K562 (cell line): ENCODE results near the gene KCNH2. TPM values are rescaled to one million over a fixed set of nuclear protein-coding genes. Genes with fewer than 3 reads are reported as not detected.

ENCODE experiments used
- ADNP ChIP-seq: fragments of 200-800 bp; sonication (Bioruptor generic); IDR thresholded peaks from 2 replicates; pipeline ENCODE4 v1.6.1; 2016; ENCODE audit warnings: missing genetic modification characterization, missing compliant biosample characterization
- CAMTA2 ChIP-seq: fragments of 250-450 bp; sonication (Bioruptor Pico); conservative IDR thresholded peaks from 2 replicates; pipeline ENCODE4 v1.5.1; 2022
- CREB1 ChIP-seq, 2 experiments: sonication (generic) in 1 of 2; formaldehyde crosslinking in 1 of 2; IDR thresholded peaks; 2 replicates each; pipeline versions ENCODE4 v1.6.1 to v1.8.0; 2012 to 2022; ENCODE audit warnings: inconsistent platforms in 1 of 2, mild to moderate bottlenecking in 1 of 2, missing genetic modification reagents in 1 of 2, moderate library complexity in 1 of 2
- CXXC5 ChIP-seq: fragments of 250-450 bp; sonication (Bioruptor Pico); IDR thresholded peaks from 2 replicates; pipeline ENCODE4 v1.8.0; 2022; ENCODE audit warnings: inconsistent platforms, mild to moderate bottlenecking, moderate library complexity
- HNRNPK ChIP-seq: fragments of 200-400 bp; formaldehyde crosslinking; IDR thresholded peaks from one replicate; pipeline ENCODE4 v1.6.1; 2018; ENCODE audit warnings: mild to moderate bottlenecking, low read depth, low read length; ENCODE audit not compliant: poor library complexity, severe bottlenecking
- IFI16 ChIP-seq: fragments of 250-450 bp; sonication (Bioruptor Pico); IDR thresholded peaks from 2 replicates; pipeline ENCODE4 v2.1.2; 2022; ENCODE audit warnings: mild to moderate bottlenecking, inconsistent platforms
- MAFK ChIP-seq: IDR thresholded peaks from 2 replicates; pipeline ENCODE4 v1.6.1; 2011; ENCODE audit warnings: low read length, improper control_type of control experiment
- MXI1 ChIP-seq: IDR thresholded peaks from 2 replicates; pipeline ENCODE4 v1.6.1; 2011; ENCODE audit warnings: low read depth, mild to moderate bottlenecking, improper control_type of control experiment, low read length
- NR2C2 ChIP-seq, 2 experiments: fragments of 200-800 bp in 1 of 2; sonication (Bioruptor generic) in 1 of 2; sonication (generic) in 1 of 2; formaldehyde crosslinking in 1 of 2; IDR thresholded peaks; 2 replicates each; pipeline versions ENCODE4 v1.6.1 to v1.8.0; 2016 to 2022; ENCODE audit warnings: mild to moderate bottlenecking in 1 of 2, missing compliant biosample characterization in 1 of 2, missing genetic modification characterization in 1 of 2, missing genetic modification reagents in 1 of 2
- PHB ChIP-seq: fragments of 250-450 bp; sonication (Bioruptor Pico); IDR thresholded peaks from 2 replicates; pipeline ENCODE4 v1.5.0; 2021
- RB1 ChIP-seq: fragments of 450-650 bp; IDR thresholded peaks from 2 replicates; pipeline ENCODE4 v1.6.1; 2017; ENCODE audit warnings: low read depth, mild to moderate bottlenecking
- TRIM25 ChIP-seq: fragments of 450-650 bp; IDR thresholded peaks from 2 replicates; pipeline ENCODE4 v1.7.0; 2016; ENCODE audit warnings: borderline replicate concordance
- ZHX1 ChIP-seq: fragments of 150-350 bp; conservative IDR thresholded peaks from 2 replicates; pipeline ENCODE4 v1.6.1; 2014; ENCODE audit warnings: low read length
- ZNF3 ChIP-seq: fragments of 250-450 bp; sonication (Bioruptor Pico); IDR thresholded peaks from 2 replicates; pipeline ENCODE4 v1.5.0; 2021; ENCODE audit warnings: mild to moderate bottlenecking, moderate library complexity
- ZNF354B ChIP-seq: fragments of 250-450 bp; sonication (Bioruptor Pico); IDR thresholded peaks from 2 replicates; pipeline ENCODE4 v1.4.0; 2020
- ZNF830 ChIP-seq: fragments of 250-450 bp; sonication (Bioruptor Pico); IDR thresholded peaks from 2 replicates; pipeline ENCODE4 v1.5.0; 2021; ENCODE audit warnings: mild to moderate bottlenecking
- polyA plus RNA-seq, 8 experiments: library from polyadenylated mRNA; depleted of rRNA in 4 of 8; stranded (reverse) in 5 of 8; unstranded in 3 of 8; fragments of >200 nt; fragmentation: Nextera tagmentation in 2 of 8; fragmentation: Illumina TruSeq in 1 of 8; extraction: Ambion mirVana in 2 of 8; extraction: Trizol in 1 of 8; gene quantifications; 2 replicates each; pipeline versions ENCODE4 v1.2.1 to v1.2.3, GENCODE V29; 2011 to 2014; ENCODE audit warnings: inconsistent platforms in 1 of 8, missing spikeins in 1 of 8
- total RNA-seq, 7 experiments: library from RNA; depleted of rRNA in 6 of 7; stranded (reverse); fragments of >200 nt in 6 of 7; fragmentation: Illumina TruSeq in 2 of 7; extraction: Trizol in 2 of 7; gene quantifications; 2 replicates each; pipeline versions ENCODE4 v1.2.1 to v1.2.3, GENCODE V29; 2011 to 2021; ENCODE audit warnings: low replicate concordance in 1 of 7
- TF ChIP-seq, protein P1 (sequence below): sonication (generic); formaldehyde crosslinking; IDR thresholded peaks from 2 replicates; pipeline ENCODE4 v1.8.0; 2023; ENCODE audit warnings: missing genetic modification reagents, mild to moderate bottlenecking, borderline replicate concordance
- TF ChIP-seq, protein P2 (sequence below): sonication (generic); formaldehyde crosslinking; IDR thresholded peaks from 2 replicates; pipeline ENCODE4 v1.9.0; 2022; ENCODE audit warnings: mild to moderate bottlenecking, missing genetic modification reagents

The KCNH2 gene
- total and polyA plus RNA-seq, 9 of the 15 experiments (the other 6 are each of a cell fraction or from before 2014, with no cell fraction given): 18.1 to 368 (median 218) TPM

- TF ChIP-seq, protein P1, sequence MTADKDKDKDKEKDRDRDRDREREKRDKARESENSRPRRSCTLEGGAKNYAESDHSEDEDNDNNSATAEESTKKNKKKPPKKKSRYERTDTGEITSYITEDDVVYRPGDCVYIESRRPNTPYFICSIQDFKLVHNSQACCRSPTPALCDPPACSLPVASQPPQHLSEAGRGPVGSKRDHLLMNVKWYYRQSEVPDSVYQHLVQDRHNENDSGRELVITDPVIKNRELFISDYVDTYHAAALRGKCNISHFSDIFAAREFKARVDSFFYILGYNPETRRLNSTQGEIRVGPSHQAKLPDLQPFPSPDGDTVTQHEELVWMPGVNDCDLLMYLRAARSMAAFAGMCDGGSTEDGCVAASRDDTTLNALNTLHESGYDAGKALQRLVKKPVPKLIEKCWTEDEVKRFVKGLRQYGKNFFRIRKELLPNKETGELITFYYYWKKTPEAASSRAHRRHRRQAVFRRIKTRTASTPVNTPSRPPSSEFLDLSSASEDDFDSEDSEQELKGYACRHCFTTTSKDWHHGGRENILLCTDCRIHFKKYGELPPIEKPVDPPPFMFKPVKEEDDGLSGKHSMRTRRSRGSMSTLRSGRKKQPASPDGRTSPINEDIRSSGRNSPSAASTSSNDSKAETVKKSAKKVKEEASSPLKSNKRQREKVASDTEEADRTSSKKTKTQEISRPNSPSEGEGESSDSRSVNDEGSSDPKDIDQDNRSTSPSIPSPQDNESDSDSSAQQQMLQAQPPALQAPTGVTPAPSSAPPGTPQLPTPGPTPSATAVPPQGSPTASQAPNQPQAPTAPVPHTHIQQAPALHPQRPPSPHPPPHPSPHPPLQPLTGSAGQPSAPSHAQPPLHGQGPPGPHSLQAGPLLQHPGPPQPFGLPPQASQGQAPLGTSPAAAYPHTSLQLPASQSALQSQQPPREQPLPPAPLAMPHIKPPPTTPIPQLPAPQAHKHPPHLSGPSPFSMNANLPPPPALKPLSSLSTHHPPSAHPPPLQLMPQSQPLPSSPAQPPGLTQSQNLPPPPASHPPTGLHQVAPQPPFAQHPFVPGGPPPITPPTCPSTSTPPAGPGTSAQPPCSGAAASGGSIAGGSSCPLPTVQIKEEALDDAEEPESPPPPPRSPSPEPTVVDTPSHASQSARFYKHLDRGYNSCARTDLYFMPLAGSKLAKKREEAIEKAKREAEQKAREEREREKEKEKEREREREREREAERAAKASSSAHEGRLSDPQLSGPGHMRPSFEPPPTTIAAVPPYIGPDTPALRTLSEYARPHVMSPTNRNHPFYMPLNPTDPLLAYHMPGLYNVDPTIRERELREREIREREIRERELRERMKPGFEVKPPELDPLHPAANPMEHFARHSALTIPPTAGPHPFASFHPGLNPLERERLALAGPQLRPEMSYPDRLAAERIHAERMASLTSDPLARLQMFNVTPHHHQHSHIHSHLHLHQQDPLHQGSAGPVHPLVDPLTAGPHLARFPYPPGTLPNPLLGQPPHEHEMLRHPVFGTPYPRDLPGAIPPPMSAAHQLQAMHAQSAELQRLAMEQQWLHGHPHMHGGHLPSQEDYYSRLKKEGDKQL: no peak
- TF ChIP-seq, protein P2, sequence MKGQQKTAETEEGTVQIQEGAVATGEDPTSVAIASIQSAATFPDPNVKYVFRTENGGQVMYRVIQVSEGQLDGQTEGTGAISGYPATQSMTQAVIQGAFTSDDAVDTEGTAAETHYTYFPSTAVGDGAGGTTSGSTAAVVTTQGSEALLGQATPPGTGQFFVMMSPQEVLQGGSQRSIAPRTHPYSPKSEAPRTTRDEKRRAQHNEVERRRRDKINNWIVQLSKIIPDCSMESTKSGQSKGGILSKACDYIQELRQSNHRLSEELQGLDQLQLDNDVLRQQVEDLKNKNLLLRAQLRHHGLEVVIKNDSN (CRISPR knock-in tag): peak; percentile 45; the same call in 1 of the 2 replicates
- TF ChIP-seq ZHX1 (no peak), ZNF3 (CRISPR knock-in tag) (no peak), CREB1 (IDR thresholded peaks at IDR 0.05) (no peak), CREB1 (CRISPR knock-in tag; IDR thresholded peaks at IDR 0.05) (no peak), IFI16 (CRISPR knock-in tag) (no peak), MXI1 (no peak), RB1 (0 out of 2 replicates have a peak, but pooled peaks have one; percentile 56), ADNP (tag) (no peak), MAFK (no peak), CAMTA2 (CRISPR knock-in tag) (no peak), ZNF830 (no peak), TRIM25 (no peak), NR2C2 (CRISPR knock-in tag; IDR thresholded peaks at IDR 0.05) (peak; percentile 43; the same call in 1 of the 2 replicates), NR2C2 (tag; IDR thresholded peaks at IDR 0.05) (peak; percentile 21), CXXC5 (CRISPR knock-in tag) (0 out of 2 replicates have a peak, but pooled peaks have one; percentile 8), ZNF354B (CRISPR knock-in tag) (no peak), PHB (CRISPR knock-in tag) (0 out of 2 replicates have a peak, but pooled peaks have one; percentile 66), HNRNPK (no peak)
These were observed 23.1 kb downstream of the KCNH2 start (continued) for GRCh38 chr7:150954986-150955518.
